Keratinocyte (primary cell): Measurements from ENCODE around the gene UMODL1.

Experiments
- CTCF ChIP-seq, 3 experiments: IDR thresholded peaks in 1 of 3; conservative IDR thresholded peaks in 1 of 3; optimal IDR thresholded peaks in 1 of 3; 2 replicates in 2 of 3; 3 replicates in 1 of 3; pipeline versions ENCODE3 to v1.5.1; 2011; ENCODE audit warnings: low read length in 3 of 3, mild to moderate bottlenecking in 3 of 3, moderate library complexity in 2 of 3, control low read depth in 1 of 3, inconsistent platforms in 1 of 3; ENCODE audit not compliant: insufficient read depth in 2 of 3; ENCODE audit errors: extremely low read depth in 1 of 3
- EZH2 ChIP-seq: IDR thresholded peaks from one replicate; pipeline ENCODE4 v1.6.1; 2012; ENCODE audit warnings: inconsistent platforms, mild to moderate bottlenecking, low read length, moderate library complexity

GRCh38 chr21:42182713-42183371 lies 111.7 kb downstream of the UMODL1 start:
- no peak for TF ChIP-seq CTCF (optimal IDR thresholded peaks at IDR 0.05 in 1 of 3, IDR thresholded peaks at IDR 0.05 in 1 of 3, conservative IDR thresholded peaks at IDR 0.05 in 1 of 3; ENCODE audit: extremely low read depth in 1 of 3, insufficient read depth in 2 of 3, low read length in 3 of 3)
- no peak for TF ChIP-seq EZH2
